Stimulated activated CD8-positive, alpha-beta memory T cell treated with anti-CD3 and anti-CD28 coated beads, Interleukin-4, amount 100 ng/mL, for 24 hours (primary cell): ENCODE results near the gene DHRSX.
"Not testable (repeated sequence)": the region's sequence is repeated elsewhere in the genome, so short reads cannot be mapped to it uniquely, and the experiment has no call there.

ENCODE experiments used
- DNase-seq: peaks from one replicate; pipeline ENCODE4 v3.0.0-alpha.2; 2020; ENCODE audit warnings: low read depth

The DHRSX gene

GRCh38 chrX:2456091-2456490 lies 44.7 kb downstream of the DHRSX start:
- DNase-seq = not testable (repeated sequence)

DNA sequence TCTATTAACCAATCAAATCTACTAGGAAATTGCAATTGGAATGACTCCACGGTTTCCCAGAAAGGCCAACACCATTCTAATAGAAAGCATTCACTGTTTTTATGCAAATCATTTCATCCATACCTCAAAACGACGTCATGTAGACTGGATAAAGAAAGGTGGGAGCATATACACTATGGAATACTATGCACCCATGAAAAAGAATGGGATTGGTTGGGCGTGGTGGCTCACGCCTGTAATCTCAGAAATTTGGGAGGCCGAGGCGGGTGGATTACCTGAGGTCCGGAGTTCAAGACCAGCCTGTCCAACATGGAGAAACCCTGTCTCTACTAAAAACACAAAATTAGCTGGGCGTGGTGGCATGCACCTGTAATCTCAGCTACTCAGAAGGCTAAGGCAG lies 46.2 kb downstream of the DHRSX start:
- DNase-seq = not testable (repeated sequence)

GRCh38 chrX:2452799-2453198 lies 48.0 kb downstream of the DHRSX start:
- DNase-seq = no peak

GRCh38 chrX:2452317-2452784 lies 48.4 kb downstream of the DHRSX start:
- DNase-seq = no peak

DNA sequence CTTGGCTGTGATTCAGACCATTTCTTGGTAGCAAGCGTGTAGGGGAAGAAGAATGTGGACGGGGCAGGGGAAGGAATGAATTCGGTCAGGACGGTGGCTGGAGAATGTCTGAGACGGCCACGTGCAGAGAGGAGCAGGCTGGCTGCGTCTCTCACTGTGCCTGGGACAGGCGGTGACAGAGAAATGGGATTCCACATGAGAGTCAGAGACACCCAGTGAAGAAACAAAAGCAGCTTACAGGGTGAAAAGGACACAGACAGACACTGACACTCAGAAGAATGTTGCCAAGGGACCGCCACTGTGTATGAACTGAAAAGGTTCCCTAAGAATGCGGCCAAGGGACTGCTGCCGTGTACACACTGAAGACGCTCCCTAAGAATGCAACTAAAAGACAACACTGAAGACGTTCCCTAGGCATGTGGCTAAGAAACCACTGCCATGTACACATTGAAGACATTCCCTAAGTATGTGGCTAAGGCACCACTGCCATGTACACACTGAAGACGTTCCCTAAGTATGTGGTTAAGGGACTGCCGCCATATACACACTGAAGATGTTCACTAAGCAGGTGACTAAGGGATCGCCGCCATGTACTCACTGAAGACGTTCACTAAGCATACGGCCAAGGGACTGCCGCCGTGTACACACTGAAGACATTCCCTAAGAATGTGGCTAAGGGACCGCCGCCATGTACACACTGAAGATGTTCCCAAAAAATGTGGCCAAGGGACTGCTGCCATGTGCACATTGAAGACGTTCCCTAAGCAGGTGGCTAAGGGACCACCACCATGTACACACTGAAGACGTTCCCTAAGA lies 49.1 kb downstream of the DHRSX start:
- no peak for DNase-seq

DNA sequence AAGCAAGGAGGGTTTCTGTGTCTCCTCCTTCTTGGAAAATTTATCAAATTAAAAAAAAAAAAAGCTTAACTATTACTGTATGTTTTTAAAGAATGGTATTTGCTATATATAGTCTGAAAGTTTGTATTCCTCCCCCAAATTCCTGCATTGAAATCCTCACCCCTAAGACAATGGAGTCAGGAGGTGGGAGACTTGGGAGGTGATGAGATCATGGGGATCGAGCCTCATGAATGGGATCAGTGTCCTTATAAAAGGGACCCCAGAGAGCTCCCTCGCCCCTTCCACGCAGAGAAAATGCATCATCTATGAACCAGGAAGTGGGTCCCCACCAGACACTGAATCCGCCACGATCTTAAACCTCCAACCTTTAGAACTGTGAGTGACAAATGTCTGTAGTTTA lies 50.1 kb downstream of the DHRSX start:
- DNase-seq = no peak

DNA sequence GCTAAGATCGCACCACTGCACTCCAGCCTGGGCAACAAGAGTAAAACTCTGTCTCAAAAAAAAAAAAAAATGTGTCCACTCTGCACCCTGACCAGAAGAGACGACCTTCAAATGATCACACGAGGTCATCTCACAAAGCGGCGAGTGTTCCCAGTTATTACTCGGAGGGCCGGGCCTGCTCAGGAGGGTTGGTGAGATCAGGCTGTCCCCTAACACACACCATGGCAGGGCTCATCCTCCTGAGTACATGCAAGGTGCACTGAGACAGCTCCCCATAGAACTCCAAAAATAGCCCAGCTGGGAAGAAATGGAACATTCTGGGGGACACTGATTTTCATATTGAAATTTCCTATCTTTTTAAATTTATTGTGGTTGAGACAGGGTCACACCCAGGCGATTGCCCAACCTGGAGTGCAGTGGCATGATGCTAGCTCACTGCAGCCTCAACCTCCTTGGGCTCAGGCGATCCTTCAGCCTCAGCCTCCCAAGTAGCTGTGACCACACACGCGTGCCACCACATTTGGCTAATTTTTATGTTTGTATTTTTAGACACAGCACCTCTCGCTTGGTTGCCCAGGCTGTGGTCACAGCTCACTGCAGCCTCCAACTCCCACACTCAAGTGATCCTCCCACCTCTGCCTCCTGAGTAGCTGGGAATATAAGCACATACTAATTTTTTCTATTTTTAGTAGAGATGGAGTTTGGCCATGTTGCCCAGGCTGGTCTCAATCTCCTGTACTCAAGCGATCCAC lies 51.5 kb downstream of the DHRSX start:
- no peak for DNase-seq

DNA sequence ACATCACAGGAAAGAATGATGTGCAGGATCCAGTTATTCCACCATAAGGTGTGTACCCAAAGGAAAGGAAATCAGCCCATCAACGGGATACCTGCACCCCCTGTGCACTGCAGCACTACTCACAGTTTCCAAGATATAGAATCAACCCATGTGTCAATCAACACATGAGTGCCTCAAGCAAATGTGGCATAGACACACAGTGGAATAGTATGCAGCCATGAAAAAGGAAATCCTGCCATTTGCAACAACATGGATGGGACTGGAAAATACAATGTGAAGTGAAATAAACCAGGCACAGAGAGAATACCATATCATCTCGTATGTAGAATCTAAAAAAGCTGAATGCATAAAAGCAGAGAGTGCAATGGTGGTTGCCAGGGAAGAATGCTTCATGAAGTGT lies 53.3 kb downstream of the DHRSX start:
- no peak for DNase-seq

GRCh38 chrX:2446815-2447214 lies 54.0 kb downstream of the DHRSX start:
- DNase-seq = no peak

DNA sequence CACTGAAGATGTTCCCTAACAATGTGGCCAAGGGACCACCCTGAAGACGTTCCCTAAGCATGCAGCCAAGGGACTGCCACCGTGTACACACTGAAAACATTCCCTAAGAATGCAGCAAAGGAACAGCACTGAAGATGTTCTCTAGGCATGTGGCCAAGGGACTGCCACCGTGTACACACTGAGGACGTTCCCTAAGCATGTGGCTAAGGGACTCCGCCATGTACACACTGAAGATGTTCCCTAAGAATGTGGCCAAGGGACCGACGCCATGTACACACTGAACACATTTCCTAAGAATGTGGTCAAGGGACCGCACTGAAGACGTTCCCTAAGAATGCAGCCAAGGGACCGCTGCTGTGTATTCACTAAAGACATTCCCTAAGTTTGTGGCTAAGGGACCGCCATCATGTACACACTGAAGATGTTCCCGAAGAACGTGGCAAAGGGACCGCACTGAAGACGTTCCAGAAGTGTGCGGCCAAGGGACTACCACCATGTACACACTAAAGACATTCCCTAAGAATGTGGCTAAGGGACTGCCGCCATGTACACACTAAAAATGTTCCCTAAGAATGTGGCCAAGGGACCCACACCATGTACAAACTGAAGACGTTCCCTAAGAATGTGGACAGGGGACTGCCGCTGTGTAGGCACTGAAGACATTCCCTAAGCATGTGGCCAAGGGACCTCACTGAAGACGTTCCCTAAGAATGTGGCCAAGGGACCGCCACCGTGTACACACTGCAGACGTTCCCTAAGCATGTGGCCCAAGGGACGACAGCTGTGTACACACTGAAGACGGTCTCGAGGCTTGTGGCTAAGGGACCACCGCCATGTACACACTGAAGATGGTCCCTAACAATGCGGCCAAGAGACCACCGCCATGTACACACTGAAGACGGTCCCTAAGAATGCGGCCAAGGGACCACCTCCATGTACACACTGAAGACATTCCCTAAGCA lies 54.8 kb downstream of the DHRSX start:
- no peak for DNase-seq

DNA sequence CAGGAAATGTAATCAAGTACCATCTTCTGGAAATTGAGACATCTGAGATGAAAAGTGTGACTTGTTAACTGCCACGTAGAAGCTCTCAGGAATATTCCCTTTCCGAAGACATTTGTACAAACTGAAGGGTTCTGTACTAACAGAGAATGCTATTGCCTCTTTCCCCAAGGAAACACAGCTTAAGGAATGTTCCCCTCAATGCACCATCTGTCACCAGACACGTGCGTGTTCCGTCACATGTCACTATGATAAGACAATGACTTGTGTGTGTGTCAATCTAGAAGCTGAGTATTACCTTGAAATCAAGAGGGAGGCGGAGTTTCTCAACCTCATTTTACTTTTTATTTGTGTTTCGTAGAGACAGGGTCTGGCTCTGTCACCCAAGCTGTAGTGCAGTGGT lies 58.1 kb downstream of the DHRSX start:
- DNase-seq = no peak

GRCh38 chrX:2441466-2441865 lies 59.3 kb downstream of the DHRSX start:
- no peak for DNase-seq

DNA sequence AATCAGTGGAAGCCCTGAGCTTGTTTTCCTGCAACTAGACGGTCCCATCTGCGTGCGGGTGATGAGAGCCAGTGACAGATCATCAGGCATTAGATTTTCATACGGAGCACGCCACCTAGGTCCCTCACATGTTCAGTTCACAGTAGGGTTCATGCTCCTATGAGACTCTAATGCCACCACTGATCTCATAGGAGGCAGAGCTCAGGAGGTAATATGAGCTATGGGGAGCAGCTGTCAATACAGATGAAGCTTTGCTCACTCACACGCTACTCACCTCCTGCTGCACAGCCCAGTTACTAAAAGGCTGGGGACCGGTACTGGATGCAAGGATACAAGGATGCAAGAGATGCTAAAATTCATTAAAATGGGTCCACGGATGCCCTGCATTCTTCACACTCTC lies 61.2 kb downstream of the DHRSX start:
- no peak for DNase-seq

DNA sequence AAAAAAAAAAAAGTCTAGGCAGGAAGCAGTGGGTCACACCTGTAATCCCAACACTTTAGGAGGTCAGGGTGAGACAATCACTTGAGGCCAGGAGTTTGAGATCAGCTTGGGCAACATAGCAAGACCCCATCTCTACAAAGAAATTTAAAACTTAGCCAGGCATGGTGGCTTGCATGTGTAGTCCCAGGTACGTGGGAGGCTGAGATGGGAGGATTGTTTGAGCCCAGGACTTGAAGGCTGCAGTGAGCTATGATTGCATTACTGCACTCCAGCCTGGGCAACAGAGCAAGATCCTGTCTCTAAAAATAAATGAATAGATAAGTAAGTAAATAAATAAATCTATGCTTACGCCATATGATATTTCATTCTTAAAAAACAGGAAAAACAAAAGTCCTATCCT lies 65.3 kb downstream of the DHRSX start:
- DNase-seq = no peak

DNA sequence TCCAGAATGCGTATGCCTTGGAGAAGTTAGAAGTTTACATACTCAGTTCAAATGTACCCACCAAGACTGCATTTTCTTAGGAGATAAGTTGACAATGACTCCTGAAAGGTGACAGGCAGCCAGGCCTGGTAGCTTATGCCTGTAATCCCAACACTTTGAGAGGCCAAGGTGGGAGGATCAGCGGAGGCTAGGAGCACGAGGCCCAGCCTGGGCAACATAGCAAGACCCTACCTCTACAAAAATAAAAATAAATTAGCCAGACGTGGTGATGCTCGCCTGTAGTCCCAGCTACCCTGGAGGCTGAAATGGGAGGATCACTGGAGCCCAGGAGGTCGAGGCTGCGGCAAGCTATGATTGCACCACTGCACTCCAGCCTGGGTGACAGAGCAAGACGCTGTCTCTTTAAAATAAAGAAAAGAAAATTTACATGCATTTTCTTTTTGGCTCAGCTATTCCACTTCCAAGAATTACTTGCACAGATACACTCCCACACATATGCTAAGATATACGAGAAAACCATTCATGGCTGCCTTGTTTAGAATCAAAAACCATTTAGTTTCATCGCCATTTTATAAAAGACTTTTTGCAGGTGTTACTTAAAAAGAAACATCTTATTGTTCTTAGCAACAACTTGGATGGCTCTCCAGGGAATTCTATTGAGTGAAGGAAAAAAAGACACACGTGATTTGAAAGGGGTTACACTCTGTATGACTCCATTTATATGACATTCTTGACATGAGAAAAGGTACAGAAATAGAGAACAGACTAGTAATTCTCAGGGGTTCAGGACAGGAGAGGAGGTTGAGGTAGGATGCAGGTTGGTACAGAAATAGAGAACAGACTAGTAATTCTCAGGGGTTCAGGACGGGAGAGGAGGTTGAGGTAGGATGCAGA lies 66.3 kb downstream of the DHRSX start:
- DNase-seq = no peak

DNA sequence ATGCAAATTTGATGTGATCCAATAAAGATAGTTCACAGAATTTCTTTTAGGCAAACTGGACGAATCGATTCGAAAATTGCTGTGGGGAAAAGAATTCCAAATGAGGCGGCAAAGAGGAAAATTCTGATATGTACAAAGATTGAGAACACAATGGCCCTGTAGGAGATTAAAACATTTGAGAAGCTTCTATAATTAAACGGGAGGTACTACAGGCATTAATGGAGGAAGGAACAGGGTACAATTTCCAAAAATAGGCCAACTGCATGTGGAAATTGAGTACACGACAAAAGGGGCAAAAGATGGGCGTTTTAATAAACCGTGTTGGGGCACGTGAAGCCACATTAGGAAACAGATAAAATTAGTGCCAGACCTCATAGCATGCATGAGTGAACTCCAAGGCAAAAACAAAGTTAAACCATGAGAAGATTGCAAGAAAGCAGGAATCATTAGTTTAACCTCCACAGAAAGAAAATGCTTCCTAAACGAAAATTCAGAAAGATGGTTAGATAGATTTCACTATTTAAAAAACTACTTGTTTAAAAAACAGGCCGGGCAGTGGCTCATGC lies 68.4 kb downstream of the DHRSX start:
- no peak for DNase-seq

- no peak for DNase-seq
These were observed 70.4 kb downstream of the DHRSX start for GRCh38 chrX:2430265-2430825.

DNA sequence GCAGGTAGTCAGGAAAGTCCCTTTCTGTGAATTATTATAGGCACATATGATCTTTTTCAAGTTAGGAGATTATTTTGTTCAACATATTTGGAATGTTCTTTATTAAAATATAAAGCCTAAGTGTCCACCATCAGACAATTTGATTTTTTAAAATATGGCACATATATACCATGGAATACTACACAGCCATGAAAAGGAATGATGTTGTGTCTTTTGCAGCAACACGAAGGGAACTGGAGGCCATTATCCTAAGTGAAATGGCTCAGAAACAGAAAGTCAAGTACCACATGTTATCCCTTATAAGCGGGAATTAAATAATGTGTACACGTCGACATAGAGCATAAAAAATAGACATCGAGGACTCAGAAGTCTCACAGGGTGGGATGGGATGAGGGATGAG lies 73.0 kb downstream of the DHRSX start:
- DNase-seq = no peak

DNA sequence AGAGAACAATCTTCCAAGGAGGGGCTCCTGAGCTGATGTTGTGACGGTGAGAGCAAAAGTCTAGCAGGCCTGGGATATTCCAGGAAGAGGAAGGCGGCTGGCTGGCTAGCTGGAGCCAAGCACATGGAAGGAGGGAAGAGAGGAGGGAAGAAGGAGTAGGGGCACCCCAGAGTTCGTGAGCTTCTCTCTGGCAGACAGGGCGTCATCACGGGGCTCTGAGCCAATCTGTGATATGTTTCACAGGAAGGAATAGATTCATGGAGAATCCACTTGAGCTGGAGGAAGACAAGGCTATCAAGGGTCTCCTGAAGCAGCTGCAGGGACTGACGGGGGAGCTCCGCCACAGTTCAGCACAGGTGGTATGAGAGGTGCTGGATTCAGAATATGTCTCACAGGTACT lies 73.6 kb downstream of the DHRSX start:
- no peak for DNase-seq

GRCh38 chrX:2426289-2426882 lies 74.4 kb downstream of the DHRSX start:
- no peak for DNase-seq
